ENCODE measurements around the gene GNB2.
A peak's percentile ranks its signal among the peaks of the same experiment; 100 is the strongest.
"Not testable (repeated sequence)": the region's sequence is repeated elsewhere in the genome, so short reads cannot be mapped to it uniquely, and the experiment has no call there.

GNB2 gene

GRCh38 chr7:100696123-100696521 lies 22.6 kb downstream of the GNB2 start:
- no peak for DNase-seq (ENCODE audit: low read depth)

- DNase-seq (ENCODE audit: low read depth) = no peak
These were observed 25.5 kb downstream of the GNB2 start for GRCh38 chr7:100699018-100699417.

GRCh38 chr7:100701089-100701488 lies 27.5 kb downstream of the GNB2 start:
- DNase-seq (ENCODE audit: low read depth) = not testable (repeated sequence)

- DNase-seq (ENCODE audit: low read depth) = peak; percentile 55
These were observed 31.8 kb downstream of the GNB2 start for GRCh38 chr7:100705320-100705752.

GRCh38 chr7:100705753-100706671 lies 32.5 kb downstream of the GNB2 start, which contains the start of gene POP7:
TSS of gene POP7 (plus strand) at chr7:100706121. CDS start at chr7:100706831, 710 bp downstream.
- peak; percentile 98 for DNase-seq (ENCODE audit: low read depth)

GRCh38 chr7:100706672-100707311 lies 33.3 kb downstream of the GNB2 start:
- DNase-seq (ENCODE audit: low read depth) = no peak

GRCh38 chr7:100708395-100708794 lies 34.9 kb downstream of the GNB2 start:
- no peak for DNase-seq (ENCODE audit: low read depth)

GRCh38 chr7:100710452-100710851 lies 36.9 kb downstream of the GNB2 start:
- no peak for DNase-seq (ENCODE audit: low read depth)

- DNase-seq (ENCODE audit: low read depth) = no peak
These were observed 37.8 kb downstream of the GNB2 start for GRCh38 chr7:100711369-100711768.

GRCh38 chr7:100714725-100715124 lies 41.2 kb downstream of the GNB2 start:
- no peak for DNase-seq (ENCODE audit: low read depth)

GRCh38 chr7:100717073-100717472 lies 43.5 kb downstream of the GNB2 start:
- DNase-seq (ENCODE audit: low read depth) = not testable (repeated sequence)

GRCh38 chr7:100719523-100720278 lies 46.2 kb downstream of the GNB2 start:
- DNase-seq (ENCODE audit: low read depth) = peak; percentile 20

GRCh38 chr7:100720279-100720670 lies 46.7 kb downstream of the GNB2 start, which contains the start of gene EPO:
TSS of gene EPO (plus strand) at chr7:100720468. CDS start at chr7:100720981, 513 bp downstream.
- no peak for DNase-seq (ENCODE audit: low read depth)

GRCh38 chr7:100720671-100721504 lies 47.3 kb downstream of the GNB2 start:
- no peak for DNase-seq (ENCODE audit: low read depth)

- DNase-seq (ENCODE audit: low read depth) = no peak
These were observed 47.9 kb downstream of the GNB2 start for GRCh38 chr7:100721505-100721812.

GRCh38 chr7:100722480-100723212 lies 49.1 kb downstream of the GNB2 start:
- DNase-seq (ENCODE audit: low read depth) = no peak

- no peak for DNase-seq (ENCODE audit: low read depth)
These were observed 50.3 kb downstream of the GNB2 start for GRCh38 chr7:100723732-100724275.

- not testable (repeated sequence) for DNase-seq (ENCODE audit: low read depth)
These were observed 50.8 kb downstream of the GNB2 start for GRCh38 chr7:100724364-100724763.

GRCh38 chr7:100726996-100727761 lies 53.6 kb downstream of the GNB2 start:
- peak; percentile 94 for DNase-seq (ENCODE audit: low read depth)

GRCh38 chr7:100728196-100728595 lies 54.7 kb downstream of the GNB2 start:
- no peak for DNase-seq (ENCODE audit: low read depth)

Data from iris pigment epithelial cell (primary cell).